Nasal cavity respiratory epithelium epithelial cell of viscerocranial mucosa (primary cell): Measurements from ENCODE around the gene IFITM10. TPM values are rescaled to one million over a fixed set of nuclear protein-coding genes. Genes with fewer than 3 reads are reported as not detected.

Experiments
- total RNA-seq: library from RNA; depleted of rRNA; stranded (reverse); fragments of >200 nt; gene quantifications from 2 replicates; pipeline ENCODE4 v1.2.3, GENCODE V29; 2014

IFITM10 gene
- 0.34 and 1.2 TPM in 2 replicates for total RNA-seq

DNA sequence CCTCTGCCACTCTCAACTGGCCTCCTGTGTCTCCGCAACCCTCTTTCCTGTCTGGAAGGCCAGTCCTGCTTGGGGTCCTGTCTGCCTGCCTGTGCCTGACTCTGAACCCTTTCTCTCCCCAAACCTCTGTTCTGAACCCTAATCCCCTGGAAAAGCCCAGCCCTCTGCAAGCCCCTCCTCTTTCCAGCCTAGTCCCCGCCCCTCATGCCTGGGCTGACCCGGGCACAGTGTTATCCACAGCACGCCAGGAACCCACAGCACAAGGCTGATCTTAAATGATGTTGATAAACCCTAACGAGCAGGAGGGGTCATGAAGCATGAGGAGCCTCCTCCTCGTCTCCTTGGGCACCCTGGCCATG lies at the start of gene IFITM10:
Gene IFITM10 (minus strand): TSS at position 115 of the 359 bp plus-strand sequence. CDS start 153 bp downstream, outside the sequence.

DNA sequence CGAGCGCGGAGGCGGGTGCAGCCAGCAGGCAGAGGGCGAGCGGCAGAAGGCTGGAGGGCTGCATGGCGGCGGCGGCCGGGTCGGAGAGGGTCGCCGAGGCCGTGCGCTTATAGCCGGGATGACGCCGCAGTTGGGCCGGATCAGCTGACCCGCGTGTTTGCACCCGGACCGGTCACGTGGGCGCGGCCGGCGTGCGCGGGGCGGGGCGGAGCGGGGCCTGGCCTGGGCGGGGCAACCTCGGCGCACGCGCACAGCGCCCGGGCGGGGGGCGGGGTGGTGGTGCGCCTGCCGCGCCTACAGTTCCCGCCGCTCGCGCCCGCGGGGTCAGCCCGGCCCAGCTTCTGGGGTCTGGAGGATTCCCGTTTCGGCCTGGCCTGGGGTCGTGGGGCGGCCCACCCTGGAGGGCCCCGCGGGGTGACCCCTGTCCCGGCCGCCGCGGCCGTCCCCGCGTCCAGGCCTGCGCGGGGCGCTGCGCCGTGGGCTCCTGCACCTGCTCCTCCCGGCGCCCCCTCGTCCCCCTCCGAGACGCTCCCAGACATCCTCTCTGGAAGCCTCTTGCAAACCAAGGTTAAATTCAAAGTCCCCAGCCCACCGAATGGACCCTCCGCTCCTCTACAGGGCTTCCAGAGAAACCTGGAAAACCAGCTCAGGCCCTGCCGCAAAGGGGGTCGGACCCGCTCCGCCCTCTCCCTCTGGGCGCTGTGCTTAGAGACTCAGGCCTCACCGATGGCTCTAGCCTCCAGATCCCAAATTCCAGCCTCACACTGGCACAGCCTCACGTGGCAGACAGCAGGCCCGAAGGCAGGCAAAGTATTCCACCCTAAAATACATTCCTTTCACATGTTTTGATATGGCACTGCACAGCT lies 13.6 kb upstream of the IFITM10 start, which contains the start of gene CTSD:
Gene CTSD (minus strand): TSS at position 132 of the 866 bp plus-strand sequence. CDS start 68 bp downstream, at position 64.

GRCh38 chr11:1696608-1697570 lies 53.5 kb downstream of the IFITM10 start, which contains the start of gene KRTAP5-6:
KRTAP5-6 (plus strand) TSS chr11:1697195; CDS start chr11:1697246, 51 bp downstream.

Other genes with a start within 250 kb of the IFITM10 start
- gene DUSP8, start 178.3 kb downstream of the IFITM10 start, total RNA-seq: 1.6 and 1.7 TPM in 2 replicates
- gene KRTAP5-1, start 165.3 kb downstream of the IFITM10 start, total RNA-seq: not detected in 2 replicates
- gene KRTAP5-2, start 152.3 kb downstream of the IFITM10 start, total RNA-seq: not detected in 2 replicates
- not detected in 2 replicates for gene KRTAP5-3, start 142.1 kb downstream of the IFITM10 start, total RNA-seq
- not detected in 2 replicates for gene KRTAP5-4, start 128.5 kb downstream of the IFITM10 start, total RNA-seq
- not detected in 2 replicates for gene KRTAP5-5, start 120.8 kb downstream of the IFITM10 start, total RNA-seq
- gene KRTAP5-6, start 53.4 kb downstream of the IFITM10 start, total RNA-seq: not detected in 2 replicates
- gene CTSD, start 13.3 kb upstream of the IFITM10 start, total RNA-seq: 222 and 1,296 TPM in 2 replicates
- gene SYT8, start 84.4 kb upstream of the IFITM10 start, total RNA-seq: 0.68 and 10.0 TPM in 2 replicates
- under 0.01 and 0.71 TPM in 2 replicates for gene TNNI2, start 88.4 kb upstream of the IFITM10 start, total RNA-seq
- gene LSP1, start 102.5 kb upstream of the IFITM10 start, total RNA-seq: 0.21 and 0.34 TPM in 2 replicates
- gene PRR33, start 141.3 kb upstream of the IFITM10 start, total RNA-seq: not detected in 2 replicates
- 1.3 TPM in 1 of 2 replicates, not detected in the other for gene TNNT3, start 169.1 kb upstream of the IFITM10 start, total RNA-seq
- gene MRPL23, start 196.7 kb upstream of the IFITM10 start, total RNA-seq: 30.0 and 48.2 TPM in 2 replicates
- 2.9 and 3.8 TPM in 2 replicates for gene H19, start 247.2 kb upstream of the IFITM10 start, total RNA-seq